Immature natural killer cell (primary cell): ENCODE measurements around the gene MAP3K20. TPM values are rescaled to one million over a fixed set of nuclear protein-coding genes. Genes with fewer than 3 reads are reported as not detected.

Source experiments
- DNase-seq, 3 donors: peaks; one replicate each; pipeline ENCODE4 v3.0.0; 2022; ENCODE audit warnings: mixed read lengths in 1 of 3
- H3K27ac Mint-ChIP-seq, 6 donors: one replicate each; pipeline ENCODE4 v1.8.0; 2020; ENCODE audit warnings: mixed read lengths in 6 of 6, mild to moderate bottlenecking in 5 of 6, inconsistent platforms in 4 of 6, moderate library complexity in 3 of 6
- H3K27me3 Mint-ChIP-seq, 3 donors: one replicate each; pipeline ENCODE4 v1.8.0; 2020 to 2021; ENCODE audit warnings: low read depth in 3 of 3, mild to moderate bottlenecking in 3 of 3, mixed read lengths in 3 of 3, moderate library complexity in 3 of 3, inconsistent platforms in 1 of 3
- H3K36me3 Mint-ChIP-seq, 3 donors: one replicate each; pipeline ENCODE4 v1.8.0; 2020; ENCODE audit warnings: mixed read lengths in 3 of 3, inconsistent platforms in 2 of 3, mild to moderate bottlenecking in 2 of 3
- H3K4me1 Mint-ChIP-seq, 2 donors: one replicate each; pipeline ENCODE4 v1.8.0; 2020; ENCODE audit warnings: inconsistent platforms in 2 of 2, mild to moderate bottlenecking in 2 of 2, mixed read lengths in 2 of 2, moderate library complexity in 1 of 2
- H3K4me3 Mint-ChIP-seq, 5 donors: one replicate each; pipeline ENCODE4 v1.8.0; 2020; ENCODE audit warnings: mild to moderate bottlenecking in 5 of 5, mixed read lengths in 5 of 5, inconsistent platforms in 3 of 5, moderate library complexity in 3 of 5
- H3K9me3 Mint-ChIP-seq, 6 donors: one replicate each; pipeline ENCODE4 v1.8.0; 2020; ENCODE audit warnings: mild to moderate bottlenecking in 6 of 6, mixed read lengths in 6 of 6, inconsistent platforms in 4 of 6, moderate library complexity in 3 of 6
- polyA plus RNA-seq, 3 donors: library from polyadenylated mRNA; unstranded; fragments of 300-500 nt; fragmentation: Illumina TruSeq; gene quantifications; one replicate each; pipeline ENCODE4 v1.2.3, GENCODE V29; 2021

MAP3K20 gene
- polyA plus RNA-seq, 3 donors from 2014 or later, result 1.5 to 2.6 (median 2.2) TPM

GRCh38 chr2:173181982-173182381, 106.3 kb downstream of the MAP3K20 start:
- Mint-ChIP-seq H3K27me3 (peaks cover 0 to 4% (median 2%) of the 10 kb centered on the region in 3 donors), H3K36me3 (no peaks in the 10 kb centered on the region), H3K4me1 (no peaks in the 10 kb centered on the region), H3K9me3 (peaks cover 0 to 5% (median under 1%) of the 10 kb centered on the region in 6 donors), H3K27ac (no peak overlapping the region), H3K4me3 (no peak overlapping the region)
- no peak for DNase-seq

- H3K27me3 Mint-ChIP-seq, result peaks cover 0 to 4% (median 2%) of the 10 kb centered on the region in 3 donors
- H3K4me3 Mint-ChIP-seq, result no peak overlapping the region
- H3K4me1 Mint-ChIP-seq, result no peaks in the 10 kb centered on the region
- no peak overlapping the region for H3K27ac Mint-ChIP-seq
- DNase-seq, result no peak
- no peaks in the 10 kb centered on the region for H3K36me3 Mint-ChIP-seq
- H3K9me3 Mint-ChIP-seq, result peaks cover 0 to 5% (median 0%) of the 10 kb centered on the region in 6 donors
These were observed 108.7 kb downstream of the MAP3K20 start for GRCh38 chr2:173184031-173185004.

DNA sequence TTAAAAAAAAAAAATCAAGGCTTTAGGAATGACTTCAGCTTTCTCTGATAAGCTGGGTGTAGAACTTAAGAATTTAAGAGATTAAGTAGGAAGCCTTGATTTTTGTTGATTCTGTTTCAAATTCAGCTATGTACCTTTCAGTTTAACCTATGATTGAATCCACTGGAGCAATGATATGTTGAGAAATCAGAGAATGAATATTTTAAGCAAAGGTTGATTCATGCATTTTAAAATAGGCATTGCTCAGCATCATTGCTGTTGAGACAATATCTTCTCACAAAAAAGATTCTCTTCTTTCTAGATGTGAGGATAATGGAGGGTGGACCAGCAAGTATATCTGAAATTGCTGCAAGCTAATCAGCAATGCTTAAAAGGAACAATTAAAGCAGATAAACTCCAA, 109.8 kb downstream of the MAP3K20 start:
- Mint-ChIP-seq H3K27ac (no peak overlapping the region), H3K4me3 (no peak overlapping the region), H3K36me3 (no peaks in the 10 kb centered on the region), H3K27me3 (peaks cover 0 to 4% (median 0%) of the 10 kb centered on the region in 3 donors), H3K9me3 (peaks cover 0 to 5% (median 0%) of the 10 kb centered on the region in 6 donors), H3K4me1 (no peaks in the 10 kb centered on the region)
- no peak for DNase-seq

DNA sequence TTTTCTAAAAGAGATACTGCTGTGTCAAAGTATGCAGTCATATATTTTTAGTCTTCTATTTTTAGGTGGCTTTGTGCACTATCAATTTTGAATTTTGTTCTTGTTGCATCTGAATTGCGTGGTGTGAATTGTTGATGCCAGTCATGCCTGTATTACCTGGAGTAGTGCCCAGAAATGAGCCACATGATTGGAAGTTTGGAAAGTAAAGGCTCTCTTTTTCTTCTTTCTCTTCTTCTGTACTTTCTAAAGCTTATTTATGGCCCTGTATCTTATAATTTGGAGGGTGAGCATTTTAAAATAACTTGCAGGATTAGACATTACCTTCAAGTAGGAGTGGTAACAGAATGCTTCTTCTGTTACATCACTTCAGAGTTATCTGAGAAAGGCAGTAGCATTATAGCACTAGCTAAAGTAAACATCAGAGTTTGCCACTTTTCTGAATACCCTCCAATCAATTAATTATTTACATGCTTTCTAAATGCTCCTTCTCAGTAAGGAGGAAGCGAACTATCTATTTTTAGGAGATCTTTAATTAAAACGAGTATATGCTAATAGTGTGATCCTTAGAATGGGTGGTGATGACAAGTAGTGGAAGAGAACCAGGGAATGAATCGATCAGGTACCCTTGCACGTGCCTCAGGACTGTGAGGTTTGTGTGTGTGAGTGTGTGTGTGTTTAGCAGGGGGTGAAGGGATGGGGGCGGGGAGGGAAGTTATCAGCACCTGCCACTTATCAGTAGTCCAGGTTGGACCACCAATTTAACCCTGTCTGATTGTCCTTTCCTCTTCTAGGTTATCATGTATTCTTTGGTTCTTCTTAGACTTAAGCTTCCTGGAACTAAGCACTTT, 112.5 kb downstream of the MAP3K20 start:
- Mint-ChIP-seq H3K4me1 (no peaks in the 10 kb centered on the region), H3K9me3 (no peaks in the 10 kb centered on the region), H3K27ac (no peak overlapping the region), H3K36me3 (no peaks in the 10 kb centered on the region), H3K27me3 (peaks cover 0 to 2% (median 0%) of the 10 kb centered on the region in 3 donors), H3K4me3 (no peak overlapping the region)
- DNase-seq, result no peak

GRCh38 chr2:173191601-173192000, 116.0 kb downstream of the MAP3K20 start:
- DNase-seq, result no peak
- H3K27ac Mint-ChIP-seq, result no peak overlapping the region
- H3K36me3 Mint-ChIP-seq, result peaks cover 0 to 4% (median 0%) of the 10 kb centered on the region in 3 donors
- H3K4me3 Mint-ChIP-seq, result no peak overlapping the region
- peaks cover 0 to 2% (median 0%) of the 10 kb centered on the region in 3 donors for H3K27me3 Mint-ChIP-seq
- H3K9me3 Mint-ChIP-seq, result no peaks in the 10 kb centered on the region
- no peaks in the 10 kb centered on the region for H3K4me1 Mint-ChIP-seq

DNA sequence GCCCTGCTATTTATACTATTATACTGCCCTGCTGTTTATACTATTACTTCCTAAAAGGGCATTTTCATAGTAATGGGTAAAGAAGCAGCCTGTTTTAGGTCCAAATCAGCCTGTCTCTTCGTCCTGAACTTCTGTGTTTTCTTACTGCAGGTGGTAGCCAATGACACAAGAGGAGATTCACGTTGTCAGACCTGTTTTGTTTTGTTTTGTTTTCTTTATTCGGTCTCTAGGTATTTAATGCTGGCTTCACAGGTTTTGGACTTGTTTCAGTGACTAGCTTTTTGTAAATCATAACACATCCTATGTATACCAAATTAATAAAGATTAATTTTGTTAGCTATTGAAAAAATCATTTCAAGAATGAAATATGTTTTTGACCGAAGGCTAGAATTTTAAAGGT, 116.4 kb downstream of the MAP3K20 start:
- no peaks in the 10 kb centered on the region for H3K4me1 Mint-ChIP-seq
- peaks cover 0 to 2% (median 0%) of the 10 kb centered on the region in 3 donors for H3K27me3 Mint-ChIP-seq
- no peak overlapping the region for H3K27ac Mint-ChIP-seq
- no peak overlapping the region for H3K4me3 Mint-ChIP-seq
- H3K36me3 Mint-ChIP-seq, result peaks cover 0 to 4% (median 0%) of the 10 kb centered on the region in 3 donors
- no peaks in the 10 kb centered on the region for H3K9me3 Mint-ChIP-seq
- DNase-seq, result no peak

DNA sequence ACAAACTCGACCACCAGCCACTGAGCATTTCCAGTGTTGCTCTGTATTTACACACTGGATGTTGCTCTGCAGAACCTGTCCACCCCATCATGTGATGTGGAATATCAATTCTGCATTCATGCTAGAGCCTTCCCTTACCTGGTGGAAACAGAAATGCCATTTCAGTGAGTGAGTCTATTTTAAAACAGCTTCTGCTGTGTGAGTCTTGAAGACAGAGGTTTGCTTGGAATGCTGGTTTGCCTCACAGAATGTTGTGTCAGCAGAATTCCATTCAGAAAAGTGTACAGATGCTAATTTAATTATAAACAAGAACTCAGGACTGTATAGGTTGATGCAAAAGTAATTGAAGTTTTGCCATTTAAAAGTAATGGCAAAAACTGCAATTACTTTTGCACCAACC, 118.3 kb downstream of the MAP3K20 start:
- Mint-ChIP-seq H3K27ac (no peak overlapping the region), H3K4me1 (no peaks in the 10 kb centered on the region), H3K4me3 (no peak overlapping the region), H3K27me3 (peaks cover 0 to 2% (median 0%) of the 10 kb centered on the region in 3 donors), H3K36me3 (peaks cover 0 to 4% (median 0%) of the 10 kb centered on the region in 3 donors), H3K9me3 (no peaks in the 10 kb centered on the region)
- DNase-seq, result no peak

GRCh38 chr2:173195100-173195499, 119.5 kb downstream of the MAP3K20 start:
- Mint-ChIP-seq H3K27ac (no peak overlapping the region), H3K4me1 (no peaks in the 10 kb centered on the region), H3K27me3 (peaks cover 0 to 2% (median 0%) of the 10 kb centered on the region in 3 donors), H3K4me3 (no peak overlapping the region), H3K36me3 (peaks cover 0 to 4% (median 0%) of the 10 kb centered on the region in 3 donors), H3K9me3 (no peaks in the 10 kb centered on the region)
- DNase-seq, result no peak

DNA sequence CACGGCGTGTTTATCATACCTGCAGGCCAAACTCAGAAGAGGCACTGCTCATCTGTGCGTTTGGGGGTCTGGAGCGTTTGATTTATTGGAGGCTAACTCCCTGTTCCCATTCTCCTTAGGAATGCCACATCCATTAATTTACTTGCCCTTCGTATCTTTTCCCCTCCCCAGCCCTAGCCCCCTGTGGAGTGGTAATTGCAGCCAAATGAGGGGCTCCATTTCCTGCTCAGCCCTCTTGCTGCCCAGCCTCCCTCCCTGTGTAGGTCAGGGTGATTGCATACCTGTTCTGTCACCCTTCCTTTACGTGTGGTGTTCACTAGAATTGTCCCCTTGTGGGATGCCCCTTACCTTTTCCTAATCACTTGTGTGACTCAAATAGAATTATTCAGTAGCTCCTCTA, 120.4 kb downstream of the MAP3K20 start:
- Mint-ChIP-seq H3K4me3 (no peak overlapping the region), H3K36me3 (peaks cover 0 to 4% (median 0%) of the 10 kb centered on the region in 3 donors)
- no peak for DNase-seq

GRCh38 chr2:173196638-173197037, 121.0 kb downstream of the MAP3K20 start:
- no peak for DNase-seq
- Mint-ChIP-seq H3K27me3 (peaks cover 0 to 2% (median 0%) of the 10 kb centered on the region in 3 donors), H3K4me1 (no peaks in the 10 kb centered on the region), H3K4me3 (no peak overlapping the region), H3K36me3 (peaks cover 0 to 4% (median 0%) of the 10 kb centered on the region in 3 donors), H3K27ac (no peak overlapping the region), H3K9me3 (no peaks in the 10 kb centered on the region)

More for the DNA sequence above, 120.4 kb downstream of the MAP3K20 start:
- H3K9me3 Mint-ChIP-seq, result no peaks in the 10 kb centered on the region
- no peak overlapping the region for H3K27ac Mint-ChIP-seq
- peaks cover 0 to 2% (median 0%) of the 10 kb centered on the region in 3 donors for H3K27me3 Mint-ChIP-seq
- H3K4me1 Mint-ChIP-seq, result no peaks in the 10 kb centered on the region

GRCh38 chr2:173198327-173198726, 122.7 kb downstream of the MAP3K20 start:
- peaks cover 0 to 2% (median 0%) of the 10 kb centered on the region in 3 donors for H3K27me3 Mint-ChIP-seq
- DNase-seq, result no peak
- H3K36me3 Mint-ChIP-seq, result peaks cover 0 to 4% (median 0%) of the 10 kb centered on the region in 3 donors
- no peak overlapping the region for H3K4me3 Mint-ChIP-seq
- no peak overlapping the region for H3K27ac Mint-ChIP-seq
- no peaks in the 10 kb centered on the region for H3K9me3 Mint-ChIP-seq
- H3K4me1 Mint-ChIP-seq, result no peaks in the 10 kb centered on the region

DNA sequence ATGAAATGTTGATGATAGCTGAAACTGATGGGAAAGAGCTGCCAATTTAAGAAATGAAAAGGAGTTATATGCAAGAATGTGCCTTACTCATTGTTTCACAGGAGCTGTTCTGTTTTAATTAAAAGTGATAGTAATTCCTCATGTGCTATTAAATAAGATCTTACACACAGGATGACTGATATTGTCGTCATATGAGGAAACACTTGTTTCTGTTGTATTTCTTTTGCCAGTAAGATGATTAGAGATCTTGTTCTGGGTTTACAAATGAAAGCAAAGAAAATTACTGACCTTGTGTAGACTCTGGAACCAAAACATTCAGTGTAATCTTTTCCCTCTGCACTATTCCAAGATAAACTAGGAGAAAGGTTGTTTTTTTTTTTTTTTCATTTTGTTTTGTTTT, 123.6 kb downstream of the MAP3K20 start:
- H3K27me3 Mint-ChIP-seq, result peaks cover 0 to 2% (median 0%) of the 10 kb centered on the region in 3 donors
- no peaks in the 10 kb centered on the region for H3K4me1 Mint-ChIP-seq

DNA sequence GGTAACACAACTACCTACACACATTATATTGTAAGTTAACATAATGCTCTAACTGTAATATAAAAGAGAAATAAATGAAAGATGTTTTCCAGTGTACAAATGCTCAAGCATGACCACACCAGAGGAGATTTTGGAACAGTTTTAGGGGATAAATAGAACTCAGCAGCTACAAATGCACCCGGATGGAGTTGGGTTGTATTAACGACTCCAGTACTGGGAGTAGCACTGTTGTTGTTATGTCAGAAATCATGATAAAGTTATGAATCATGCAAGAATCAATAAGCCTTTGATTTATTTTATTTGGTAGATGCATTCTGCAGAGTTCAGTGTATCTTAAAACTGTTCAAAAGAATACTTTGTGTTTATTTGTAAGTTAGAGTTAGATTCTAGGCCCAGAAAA, 126.9 kb downstream of the MAP3K20 start:
- Mint-ChIP-seq H3K4me1 (no peaks in the 10 kb centered on the region), H3K27me3 (peaks cover 0 to 2% (median 1%) of the 10 kb centered on the region in 3 donors), H3K36me3 (no peaks in the 10 kb centered on the region), H3K27ac (no peak overlapping the region), H3K4me3 (no peak overlapping the region), H3K9me3 (no peaks in the 10 kb centered on the region)
- no peak for DNase-seq

More for the DNA sequence above, 123.6 kb downstream of the MAP3K20 start:
- H3K27ac Mint-ChIP-seq, result no peak overlapping the region
- H3K4me3 Mint-ChIP-seq, result no peak overlapping the region
- no peak for DNase-seq
- H3K9me3 Mint-ChIP-seq, result no peaks in the 10 kb centered on the region
- H3K36me3 Mint-ChIP-seq, result peaks cover 0 to 4% (median 0%) of the 10 kb centered on the region in 3 donors
